GM18951 (cell line): ENCODE data around the gene IGLL1.
"Not testable (repeated sequence)": the region's sequence is repeated elsewhere in the genome, so short reads cannot be mapped to it uniquely, and the experiment has no call there.

ENCODE experiments used
- POLR2A ChIP-seq: IDR thresholded peaks from 4 replicates; pipeline ENCODE4 v1.6.1; 2011; ENCODE audit warnings: mild to moderate bottlenecking; ENCODE audit not compliant: insufficient read length, insufficient read depth; ENCODE audit errors: extremely low read depth
- in situ Hi-C: fragments of 300-500 bp; cut with MboI; formaldehyde crosslinking; loops from one replicate; pipeline ENCODE4 v1.12.0; 2022; ENCODE audit warnings: low sequenced_read_pairs, mixed read lengths, inconsistent platforms; ENCODE audit not compliant: unreplicated experiment

The IGLL1 gene

DNA sequence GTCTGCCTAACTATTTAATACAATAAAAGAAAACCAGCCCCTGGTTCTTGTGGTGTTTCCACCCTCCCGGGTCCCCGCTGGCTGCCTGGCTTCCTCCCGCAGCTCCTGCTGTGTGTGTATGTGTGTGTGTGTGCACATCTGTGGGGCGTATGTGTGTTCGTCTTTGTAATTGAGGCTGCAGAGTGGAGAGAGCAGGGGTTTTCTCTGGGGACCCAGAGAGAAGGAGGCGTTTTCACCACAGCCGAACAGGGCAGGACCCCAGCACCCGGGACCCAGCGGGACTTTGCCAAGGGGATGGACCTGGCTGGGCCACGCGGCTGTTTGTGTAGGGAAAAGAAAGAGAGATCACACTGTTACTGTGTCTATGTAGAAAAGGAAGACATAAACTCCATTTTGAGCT is 42.7 kb downstream of the IGLL1 start:
- in situ Hi-C loops: no loop called here

GRCh38 chr22:23536821-23537345 is 43.2 kb downstream of the IGLL1 start:
- TF ChIP-seq POLR2A: no peak
- in situ Hi-C loops: no loop called here

More for the DNA sequence above, 42.7 kb downstream of the IGLL1 start:
- TF ChIP-seq POLR2A: no peak

DNA sequence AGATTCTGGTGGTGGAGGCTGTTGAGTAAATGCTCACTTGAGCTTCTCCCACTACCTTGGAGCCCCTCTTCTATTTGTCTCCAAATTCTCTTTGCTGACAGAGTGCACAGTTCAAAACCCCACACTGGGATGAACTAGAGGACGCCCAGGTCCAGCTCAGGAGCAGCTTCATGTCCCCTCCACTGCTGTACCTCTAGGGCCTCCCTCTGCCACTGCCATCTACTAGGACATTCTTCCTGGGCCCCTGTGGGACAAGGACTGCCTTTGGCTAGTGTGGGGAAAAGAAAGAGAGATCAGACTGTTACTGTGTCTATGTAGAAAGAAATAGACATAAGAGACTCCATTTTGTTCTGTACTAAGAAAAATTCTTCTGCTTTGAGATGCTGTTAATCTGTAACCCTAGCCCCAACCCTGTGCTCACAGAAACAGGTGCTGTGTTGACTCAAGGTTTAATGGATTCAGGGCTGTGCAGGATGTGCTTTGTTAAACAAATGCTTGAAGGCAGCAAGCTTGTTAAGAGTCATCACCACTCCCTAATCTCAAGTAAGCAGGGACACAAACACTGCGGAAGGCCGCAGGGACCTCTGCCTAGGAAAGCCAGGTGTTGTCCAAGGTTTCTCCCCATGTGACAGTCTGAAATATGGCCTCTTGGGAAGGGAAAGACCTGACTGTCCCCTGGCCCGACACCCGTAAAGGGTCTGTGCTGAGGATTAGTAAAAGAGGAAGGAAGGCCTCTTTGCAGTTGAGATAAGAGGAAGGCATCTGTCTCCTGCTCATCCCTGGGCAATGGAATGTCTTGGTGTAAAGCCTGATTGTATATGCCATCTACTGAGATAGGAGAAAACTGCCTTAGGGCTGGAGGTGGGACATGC is 44.1 kb downstream of the IGLL1 start:
- in situ Hi-C loops: not testable (repeated sequence)

DNA sequence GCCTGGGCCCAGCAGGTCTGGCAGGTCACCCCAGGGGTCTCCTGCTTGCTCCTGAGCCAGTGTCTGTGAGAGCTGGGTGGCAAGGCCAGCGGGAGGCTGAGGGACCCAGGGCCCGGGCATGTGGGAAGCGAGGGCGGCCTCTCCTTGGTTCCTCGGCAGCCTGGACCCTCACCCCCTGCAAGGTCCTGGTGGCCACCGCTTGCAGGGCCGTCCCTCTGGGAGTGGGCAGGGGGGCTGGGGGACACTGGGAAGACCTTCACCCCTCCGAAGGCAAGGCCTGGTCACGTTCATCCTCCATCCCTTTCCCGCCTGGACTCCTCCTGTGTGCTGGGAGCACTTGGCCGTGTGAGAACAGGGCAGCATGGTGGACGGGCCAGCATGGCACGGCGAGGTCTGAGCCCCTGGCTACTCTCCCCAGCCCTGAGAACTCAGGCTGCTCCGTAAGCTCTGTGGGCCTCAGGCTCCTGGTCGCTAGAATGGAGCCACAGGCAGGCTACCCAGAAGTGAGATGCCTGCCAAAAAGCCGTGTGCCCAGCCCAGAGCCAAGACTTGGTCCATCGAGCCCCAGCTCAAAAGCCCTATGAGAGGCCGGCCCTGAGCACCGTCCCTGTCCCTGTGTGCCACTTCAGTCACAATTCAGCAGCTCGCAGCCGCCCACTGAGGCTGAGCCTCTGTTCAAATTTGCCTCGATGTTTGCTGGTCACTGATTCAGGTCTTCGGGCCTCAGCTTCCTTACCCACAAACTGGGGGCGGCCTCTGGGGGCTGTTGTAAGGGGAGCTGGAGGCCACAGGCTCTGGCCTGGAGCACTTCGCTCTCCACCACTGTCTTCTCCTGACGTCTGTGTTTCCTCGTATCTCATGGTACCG is 45.0 kb downstream of the IGLL1 start:
- in situ Hi-C loops: no loop called here
- no peak for TF ChIP-seq POLR2A

DNA sequence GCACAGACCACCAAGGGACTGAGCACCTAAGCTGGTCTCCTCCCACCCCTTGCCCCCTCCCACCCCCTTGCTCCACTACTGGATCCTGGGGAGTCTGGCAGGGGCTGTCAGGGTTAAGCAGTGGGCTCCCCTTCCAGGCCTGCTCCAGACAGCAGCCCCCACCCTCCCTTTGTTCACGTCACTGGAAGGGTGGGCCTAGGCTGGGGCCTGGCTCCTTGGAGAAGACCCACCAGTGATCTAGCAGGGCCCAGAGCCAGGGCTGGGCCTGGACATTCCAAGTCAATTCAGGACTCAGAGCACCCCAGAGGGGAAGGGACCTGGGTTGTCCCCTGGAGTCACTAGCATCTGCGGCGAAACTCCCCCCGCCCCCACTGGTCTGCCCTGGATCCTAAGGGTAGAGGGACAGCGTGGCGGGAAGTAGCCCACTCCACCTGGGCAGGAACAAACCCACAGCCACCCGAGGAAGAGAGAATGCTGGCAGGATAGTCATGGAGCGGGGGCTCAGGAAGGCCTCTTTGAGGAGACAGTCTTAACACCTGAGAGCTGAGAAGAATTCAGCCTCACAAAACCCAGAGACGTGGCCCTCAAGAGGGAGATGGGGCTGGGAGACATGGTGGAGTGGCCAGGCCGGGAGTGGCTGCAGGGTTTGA is 45.8 kb downstream of the IGLL1 start:
- in situ Hi-C loops: no loop called here
- TF ChIP-seq POLR2A: no peak

DNA sequence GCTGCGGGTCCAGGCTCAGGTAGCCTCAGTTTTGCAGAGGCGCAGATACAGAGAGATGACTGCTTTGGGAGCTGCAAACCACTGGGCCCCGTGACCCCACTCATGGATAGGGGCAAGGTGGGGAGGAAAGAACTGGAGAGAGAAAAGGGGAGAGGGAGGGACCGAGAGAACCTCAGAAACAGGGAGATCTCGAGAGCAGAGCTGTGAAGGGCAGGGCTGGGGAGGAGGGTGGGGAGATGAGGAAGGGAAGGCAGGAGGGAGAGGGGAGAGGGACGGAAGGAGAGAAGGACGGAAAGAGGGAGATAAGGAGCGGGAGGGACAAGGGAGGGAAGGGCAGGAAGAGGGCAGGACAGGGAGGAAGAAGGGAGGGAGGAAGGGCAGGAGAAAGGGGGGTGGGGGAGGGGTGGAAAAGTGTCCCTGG is 46.3 kb downstream of the IGLL1 start:
- in situ Hi-C loops: no loop called here
- no peak for TF ChIP-seq POLR2A

DNA sequence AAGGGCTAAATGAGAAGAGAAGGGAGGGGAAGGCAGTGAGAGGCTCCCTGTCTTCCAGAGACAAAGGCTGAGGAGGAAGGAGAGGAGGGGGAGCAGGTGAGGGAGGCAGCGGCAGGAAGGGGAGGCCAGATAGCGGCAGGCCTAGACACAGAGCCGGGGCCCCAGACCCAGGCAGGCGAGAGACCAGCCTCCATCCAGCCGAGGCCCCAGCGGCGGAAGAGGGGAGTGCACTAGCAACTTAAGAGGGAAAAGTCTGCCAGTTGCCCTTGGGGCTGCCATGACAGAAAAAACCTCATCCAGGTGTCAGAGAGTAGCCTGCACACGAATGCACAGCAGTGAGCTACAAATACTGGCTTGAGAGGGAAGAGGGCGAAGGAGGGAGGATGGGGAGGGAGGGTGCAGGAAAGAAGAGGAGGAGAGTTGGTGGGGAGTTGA is 46.7 kb downstream of the IGLL1 start:
- TF ChIP-seq POLR2A: no peak
- in situ Hi-C loops: no loop called here

GRCh38 chr22:23532731-23533130 is 47.4 kb downstream of the IGLL1 start:
- TF ChIP-seq POLR2A: no peak
- in situ Hi-C loops: no loop called here

- TF ChIP-seq POLR2A: no peak
- in situ Hi-C loops: no loop called here
Observed at GRCh38 chr22:23531966-23532705, 48.0 kb downstream of the IGLL1 start.

DNA sequence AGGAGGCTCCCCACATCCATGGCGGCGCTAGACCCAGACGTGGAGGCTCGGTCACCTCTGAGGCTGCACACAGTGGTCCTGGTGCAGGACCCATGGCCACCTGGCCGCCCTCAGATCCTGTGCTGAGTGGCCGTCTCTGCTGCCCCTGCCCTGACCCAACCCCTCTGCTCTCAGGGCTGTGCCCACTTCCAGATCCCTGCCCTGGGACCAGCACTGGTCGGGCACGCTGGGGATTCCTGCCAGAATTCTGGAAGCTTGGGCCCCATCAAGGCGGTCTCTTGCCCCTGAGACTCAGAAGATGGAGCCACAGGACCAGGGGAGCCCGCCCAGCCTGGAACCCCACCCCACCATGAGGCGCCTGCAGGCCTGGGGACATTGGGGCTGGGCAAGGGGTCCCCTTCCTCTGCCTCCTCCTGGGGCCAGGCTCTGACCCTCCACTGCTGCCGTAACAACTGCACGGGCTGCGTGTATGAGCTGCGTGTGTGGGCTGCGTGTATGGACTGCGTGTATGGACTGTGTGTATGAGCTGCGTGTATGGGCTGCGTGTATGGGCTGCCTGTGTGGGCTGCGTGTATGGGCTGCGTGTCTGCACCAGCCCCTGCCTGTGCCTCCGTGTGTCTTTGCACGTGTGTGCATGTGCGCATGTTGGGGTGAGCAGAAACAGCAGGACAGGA is 48.7 kb downstream of the IGLL1 start:
- in situ Hi-C loops: no loop called here
- TF ChIP-seq POLR2A: no peak

- no peak for TF ChIP-seq POLR2A
- in situ Hi-C loops: no loop called here
Observed at GRCh38 chr22:23530766-23531282, 49.3 kb downstream of the IGLL1 start.

- TF ChIP-seq POLR2A: no peak
- in situ Hi-C loops: no loop called here
Observed at GRCh38 chr22:23530106-23530505, 50.0 kb downstream of the IGLL1 start.
